ENCODE data around the gene ACHE. TPM values are rescaled to one million over a fixed set of nuclear protein-coding genes. Genes with fewer than 3 reads are reported as not detected.

The ACHE gene
- total RNA-seq, 2 donors from 2014 or later: 3.7 to 5.1 TPM

- no peak for TF ChIP-seq CTCF (IDR thresholded peaks at IDR 0.05)
Measured at GRCh38 chr7:100893318-100893895, 2.3 kb downstream of the ACHE start.

DNA sequence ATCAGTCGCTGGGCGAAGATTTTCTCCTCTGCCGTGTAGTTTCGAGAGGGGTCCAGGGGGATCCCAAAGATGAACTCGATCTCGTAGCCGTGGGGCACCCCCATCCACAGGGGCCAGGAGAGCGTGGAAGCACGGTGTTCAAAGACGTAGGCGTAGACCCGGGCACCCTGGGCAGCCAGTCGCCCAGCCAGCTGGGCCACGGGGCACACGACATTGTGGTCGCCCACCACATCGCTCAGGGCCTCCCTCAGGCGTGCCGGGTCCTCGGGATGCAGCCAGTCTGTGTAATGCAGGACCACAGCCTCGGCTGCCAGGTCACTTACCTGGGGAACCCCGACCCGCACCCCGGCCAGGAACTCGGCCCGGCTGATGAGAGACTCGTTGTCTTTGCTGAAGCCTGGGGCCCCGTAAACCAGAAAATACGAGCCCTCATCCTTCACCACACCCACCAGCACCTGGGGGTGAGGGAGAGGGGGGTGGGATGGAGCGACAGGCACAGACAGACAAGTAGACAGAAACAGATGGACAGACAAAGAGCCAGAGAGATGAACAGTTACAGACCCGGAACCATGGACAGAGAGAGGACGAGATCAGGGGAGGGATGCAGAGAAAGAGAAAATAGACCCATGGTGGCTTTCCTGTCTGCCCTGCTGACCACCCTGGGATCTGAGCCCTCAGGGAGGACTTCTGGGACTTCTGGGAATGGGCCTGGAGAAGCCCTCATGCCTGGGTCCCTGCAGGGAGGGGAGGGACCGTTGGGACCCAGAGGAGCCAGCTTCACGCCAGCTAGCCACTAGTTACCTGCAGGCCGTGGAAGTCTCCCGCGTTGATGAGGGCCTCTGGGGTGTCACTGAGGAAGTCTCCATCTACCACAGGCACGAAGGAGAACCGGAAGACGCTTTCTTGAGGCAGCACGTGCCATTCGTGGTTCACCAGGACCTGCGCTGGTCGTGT is 3.0 kb downstream of the ACHE start:
- Histone ChIP-seq H3K4me3 (no peak overlapping the region), H3K27ac (no peak overlapping the region), H3K36me3 (peaks cover 7% of the 10 kb centered on the region), H3K9me3 (no peaks in the 10 kb centered on the region), H3K27me3 (replicated peaks; ENCODE audit: insufficient read depth) (peaks cover 8% of the 10 kb centered on the region), H3K4me1 (ENCODE audit: control insufficient read depth in 1 of 2, low read depth in 2 of 2) (peaks cover 16 to 58% of the 10 kb centered on the region in 2 donors)
- no peak for TF ChIP-seq CTCF (IDR thresholded peaks at IDR 0.05)
- DNase-seq (ENCODE audit: low spot score): no peak
- ATAC-seq (ENCODE audit: insufficient number of reproducible peaks, low FRiP score, low read depth): no peak

More at GRCh38 chr7:100893318-100893895, 2.3 kb downstream of the ACHE start:
- H3K27me3 ChIP-seq (replicated peaks; ENCODE audit: insufficient read depth): peaks cover 8% of the 10 kb centered on the region
- peaks cover 12 to 51% of the 10 kb centered on the region in 2 donors for H3K4me1 ChIP-seq (ENCODE audit: control insufficient read depth in 1 of 2, low read depth in 2 of 2)
- DNase-seq (ENCODE audit: low spot score) (no peak), ATAC-seq (ENCODE audit: insufficient number of reproducible peaks, low FRiP score, low read depth) (no peak)
- H3K27ac ChIP-seq: no peak overlapping the region
- no peaks in the 10 kb centered on the region for H3K9me3 ChIP-seq
- no peaks in the 10 kb centered on the region for H3K36me3 ChIP-seq
- no peak overlapping the region for H3K4me3 ChIP-seq

DNA sequence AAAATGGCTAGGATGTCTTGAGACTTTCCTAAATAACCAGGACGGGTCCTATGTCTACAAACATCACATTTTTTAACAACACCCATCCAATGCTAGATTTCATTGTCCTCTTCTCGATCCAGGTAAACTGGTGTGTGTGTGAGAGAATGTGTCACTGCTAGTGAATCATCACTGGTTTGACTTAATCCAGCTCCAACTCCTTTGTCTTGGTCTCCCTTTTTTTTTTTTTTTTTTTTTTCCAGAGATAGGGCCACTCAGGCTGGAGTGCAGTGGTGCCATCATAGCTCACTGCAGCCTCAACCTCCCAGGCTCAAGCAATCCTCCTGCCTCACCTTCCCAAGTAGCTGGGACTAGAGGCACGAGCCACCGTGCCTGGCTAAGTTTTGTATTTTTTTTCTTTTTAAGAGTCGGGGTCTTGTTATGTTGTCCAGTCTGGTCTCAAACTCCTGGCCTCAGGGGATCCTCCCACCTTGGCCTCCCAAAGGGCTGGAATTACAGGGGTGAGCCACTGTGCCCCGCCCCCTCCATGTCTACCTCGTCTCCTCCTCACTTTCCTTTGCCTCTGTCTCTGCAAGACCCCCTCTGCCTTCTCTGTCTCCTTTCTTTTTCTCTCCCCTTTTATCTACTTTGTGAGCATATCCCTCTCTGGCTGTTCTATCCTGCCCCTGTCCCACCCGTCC is 4.0 kb downstream of the ACHE start:
- no peak for TF ChIP-seq CTCF (IDR thresholded peaks at IDR 0.05)
- peaks cover 8% of the 10 kb centered on the region for H3K27me3 ChIP-seq (replicated peaks; ENCODE audit: insufficient read depth)
- no peak for ATAC-seq (ENCODE audit: insufficient number of reproducible peaks, low FRiP score, low read depth)
- no peak for DNase-seq (ENCODE audit: low spot score)
- peaks cover 15% of the 10 kb centered on the region for H3K36me3 ChIP-seq
- H3K9me3 ChIP-seq: no peaks in the 10 kb centered on the region
- H3K4me1 ChIP-seq (ENCODE audit: control insufficient read depth in 1 of 2, low read depth in 2 of 2): peaks cover 16 to 51% of the 10 kb centered on the region in 2 donors
- H3K27ac ChIP-seq: no peak overlapping the region
- H3K4me3 ChIP-seq: no peak overlapping the region

DNA sequence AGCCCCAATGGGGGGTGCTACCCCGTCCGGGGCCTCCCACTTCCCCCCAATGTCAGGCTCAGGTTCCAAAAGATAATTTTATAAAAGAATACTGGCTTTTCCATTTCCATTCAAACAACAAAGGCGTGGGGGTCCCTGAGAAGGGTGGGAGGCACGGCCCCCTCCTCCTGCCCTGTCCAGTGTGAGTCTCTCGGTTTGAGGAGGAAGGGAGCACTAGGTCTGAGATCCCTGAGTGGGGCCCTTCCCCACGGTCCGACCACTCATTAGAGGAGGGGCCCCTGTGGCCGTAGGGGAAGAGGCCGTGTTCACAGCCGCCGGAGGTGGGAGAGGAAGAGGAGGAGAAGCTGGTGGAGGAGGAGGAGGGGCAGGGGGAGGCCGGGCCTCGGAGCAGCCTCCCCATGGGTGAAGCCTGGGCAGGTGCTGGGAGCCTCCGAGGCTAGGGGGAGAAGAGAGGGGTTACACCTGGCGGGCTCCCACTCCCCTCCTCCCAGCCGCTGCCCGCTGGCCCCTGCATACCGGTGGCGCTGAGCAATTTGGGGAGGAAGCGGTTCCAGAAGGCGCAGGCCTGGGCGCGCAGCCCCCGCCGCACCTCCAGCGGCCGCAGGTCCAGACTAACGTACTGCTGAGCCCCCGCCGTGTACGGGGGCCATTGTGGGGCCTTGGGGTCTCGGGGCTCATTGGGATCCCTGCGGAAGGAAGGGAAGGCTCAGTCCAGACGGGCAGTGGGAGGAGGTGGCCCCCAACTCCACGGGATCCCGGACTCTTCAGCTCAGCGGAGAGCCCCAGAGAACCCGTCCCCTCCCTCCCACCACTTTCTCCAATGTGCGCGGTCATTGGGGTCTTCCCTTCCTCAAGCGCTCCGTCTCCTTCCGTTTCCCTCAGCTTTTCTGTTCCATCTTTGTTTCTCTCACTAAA is 4.8 kb downstream of the ACHE start:
- ATAC-seq (ENCODE audit: insufficient number of reproducible peaks, low FRiP score, low read depth) (no peak), DNase-seq (ENCODE audit: low spot score) (no peak)
- no peak for TF ChIP-seq CTCF (IDR thresholded peaks at IDR 0.05)
- H3K4me3 ChIP-seq: peak overlapping the region; percentile 94
- H3K36me3 ChIP-seq: peaks cover 23% of the 10 kb centered on the region
- H3K4me1 ChIP-seq (ENCODE audit: control insufficient read depth in 1 of 2, low read depth in 2 of 2): peaks cover 16 to 43% of the 10 kb centered on the region in 2 donors
- peaks cover under 1% of the 10 kb centered on the region for H3K27me3 ChIP-seq (replicated peaks; ENCODE audit: insufficient read depth)
- no peaks in the 10 kb centered on the region for H3K9me3 ChIP-seq
- H3K27ac ChIP-seq: peak overlapping the region; percentile 70 to 84

Measured in thoracic aorta (tissue), 2 donors.